MV-4-11 (cell line): ENCODE measurements around the gene ITLN1.
"Not testable (repeated sequence)": the region's sequence is repeated elsewhere in the genome, so short reads cannot be mapped to it uniquely, and the experiment has no call there.

Experiments
- DNase-seq: peaks from one replicate; lab custom pipeline; 2025; lab: John Stamatoyannopoulos, UW

Gene ITLN1

GRCh38 chr1:160885042-160885441 lies at the start of gene ITLN1:
TSS of gene ITLN1 (minus strand) at chr1:160885180. CDS start at chr1:160884877, 303 bp downstream.
- no peak for DNase-seq

GRCh38 chr1:160933305-160933704 lies 48.3 kb upstream of the ITLN1 start:
- not testable (repeated sequence) for DNase-seq

- no peak for DNase-seq
Observed at GRCh38 chr1:160925652-160926244, 40.8 kb upstream of the ITLN1 start.

GRCh38 chr1:160924791-160925651 lies 40.0 kb upstream of the ITLN1 start:
- DNase-seq: no peak

GRCh38 chr1:160916666-160917065 lies 31.7 kb upstream of the ITLN1 start:
- no peak for DNase-seq

- DNase-seq: not testable (repeated sequence)
Observed at GRCh38 chr1:160913229-160913628, 28.2 kb upstream of the ITLN1 start.

GRCh38 chr1:160911925-160912324 lies 26.9 kb upstream of the ITLN1 start:
- DNase-seq: no peak

- no peak for DNase-seq
Observed at GRCh38 chr1:160911441-160911840, 26.5 kb upstream of the ITLN1 start.

- no peak for DNase-seq
Observed at GRCh38 chr1:160910170-160910750, 25.3 kb upstream of the ITLN1 start.

GRCh38 chr1:160907976-160908375 lies 23.0 kb upstream of the ITLN1 start:
- no peak for DNase-seq

GRCh38 chr1:160905617-160905989 lies 20.6 kb upstream of the ITLN1 start:
- DNase-seq: no peak

- DNase-seq: no peak
Observed at GRCh38 chr1:160904783-160905616, 20.0 kb upstream of the ITLN1 start.

GRCh38 chr1:160902251-160902650 lies 17.3 kb upstream of the ITLN1 start:
- not testable (repeated sequence) for DNase-seq

GRCh38 chr1:160901768-160902167 lies 16.8 kb upstream of the ITLN1 start:
- DNase-seq: no peak

GRCh38 chr1:160900683-160901082 lies 15.7 kb upstream of the ITLN1 start:
- DNase-seq: not testable (repeated sequence)

- not testable (repeated sequence) for DNase-seq
Observed at GRCh38 chr1:160894368-160895135, 9.6 kb upstream of the ITLN1 start.

- DNase-seq: no peak
Observed at GRCh38 chr1:160891474-160891873, 6.5 kb upstream of the ITLN1 start.

- DNase-seq: no peak
Observed at GRCh38 chr1:160888926-160889325, 3.9 kb upstream of the ITLN1 start.

GRCh38 chr1:160887071-160887470 lies 2.1 kb upstream of the ITLN1 start:
- DNase-seq: peak; percentile 20

- DNase-seq: no peak
Observed at GRCh38 chr1:160884579-160884978, 401 bp downstream of the ITLN1 start.
